Keratinocyte (primary cell): ENCODE results near the gene DNAH17.

ENCODE experiments used
- EZH2 ChIP-seq: IDR thresholded peaks from one replicate; pipeline ENCODE4 v1.6.1; 2012; ENCODE audit warnings: inconsistent platforms, mild to moderate bottlenecking, low read length, moderate library complexity
- TF ChIP-seq, protein P1 (sequence below), 3 experiments: IDR thresholded peaks in 1 of 3; conservative IDR thresholded peaks in 1 of 3; optimal IDR thresholded peaks in 1 of 3; 2 replicates in 2 of 3; 3 replicates in 1 of 3; pipeline versions ENCODE3 to v1.5.1; 2011; ENCODE audit warnings: low read length in 3 of 3, mild to moderate bottlenecking in 3 of 3, moderate library complexity in 2 of 3, control low read depth in 1 of 3, inconsistent platforms in 1 of 3; ENCODE audit not compliant: insufficient read depth in 2 of 3; ENCODE audit errors: extremely low read depth in 1 of 3

DNA sequence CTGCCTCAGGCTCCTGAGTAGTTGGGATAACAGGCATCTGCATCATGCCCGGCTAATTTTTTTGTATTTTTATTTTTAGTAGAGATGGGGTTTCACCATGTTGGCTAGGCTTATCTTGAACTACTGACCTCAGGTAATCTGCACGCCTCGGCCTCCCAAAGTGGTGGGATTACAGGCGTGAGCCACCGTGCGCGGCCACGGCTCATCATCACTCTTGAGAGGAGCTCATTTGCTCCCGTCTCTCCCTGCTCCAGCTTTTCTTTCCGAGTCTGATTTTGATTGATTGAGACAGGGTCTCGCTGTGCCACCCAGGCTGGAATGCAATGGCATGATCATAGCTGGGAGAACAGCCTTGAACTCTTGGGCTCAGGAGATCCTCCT is 186.2 kb downstream of the DNAH17 start:
- TF ChIP-seq EZH2: no peak
- TF ChIP-seq, protein P1, sequence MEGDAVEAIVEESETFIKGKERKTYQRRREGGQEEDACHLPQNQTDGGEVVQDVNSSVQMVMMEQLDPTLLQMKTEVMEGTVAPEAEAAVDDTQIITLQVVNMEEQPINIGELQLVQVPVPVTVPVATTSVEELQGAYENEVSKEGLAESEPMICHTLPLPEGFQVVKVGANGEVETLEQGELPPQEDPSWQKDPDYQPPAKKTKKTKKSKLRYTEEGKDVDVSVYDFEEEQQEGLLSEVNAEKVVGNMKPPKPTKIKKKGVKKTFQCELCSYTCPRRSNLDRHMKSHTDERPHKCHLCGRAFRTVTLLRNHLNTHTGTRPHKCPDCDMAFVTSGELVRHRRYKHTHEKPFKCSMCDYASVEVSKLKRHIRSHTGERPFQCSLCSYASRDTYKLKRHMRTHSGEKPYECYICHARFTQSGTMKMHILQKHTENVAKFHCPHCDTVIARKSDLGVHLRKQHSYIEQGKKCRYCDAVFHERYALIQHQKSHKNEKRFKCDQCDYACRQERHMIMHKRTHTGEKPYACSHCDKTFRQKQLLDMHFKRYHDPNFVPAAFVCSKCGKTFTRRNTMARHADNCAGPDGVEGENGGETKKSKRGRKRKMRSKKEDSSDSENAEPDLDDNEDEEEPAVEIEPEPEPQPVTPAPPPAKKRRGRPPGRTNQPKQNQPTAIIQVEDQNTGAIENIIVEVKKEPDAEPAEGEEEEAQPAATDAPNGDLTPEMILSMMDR (optimal IDR thresholded peaks at IDR 0.05 in 1 of 3, IDR thresholded peaks at IDR 0.05 in 1 of 3, conservative IDR thresholded peaks at IDR 0.05 in 1 of 3; ENCODE audit: extremely low read depth in 1 of 3, insufficient read depth in 2 of 3, low read length in 3 of 3): no peak
